Activated CD8-positive, alpha-beta T cell treated with anti-CD3 and anti-CD28 coated beads for 36 hours (primary cell): ENCODE measurements around the gene RAB3D. TPM values are rescaled to one million over a fixed set of nuclear protein-coding genes. Genes with fewer than 3 reads are reported as not detected.

Experiments used
- ATAC-seq: fragments of 200-7000 bp; cut with Tn5 transposase; one replicate; pipeline ENCODE4 v1.10.0; 2021; ENCODE audit warnings: mild to moderate bottlenecking, moderate library complexity
- CTCF ChIA-PET: fragments of 350-600 bp; sonication (Branson Sonifier 250); formaldehyde crosslinking; loops from one replicate; lab custom pipeline; 2021; ENCODE audit warnings: antibody characterized with exemption; lab: Charles Lee
- POLR2A ChIA-PET: fragments of 350-600 bp; sonication (Branson Sonifier 250); formaldehyde crosslinking; loops from one replicate; lab custom pipeline; 2021; ENCODE audit warnings: antibody characterized with exemption; lab: Charles Lee
- DNase-seq: peaks from one replicate; pipeline ENCODE4 v3.0.0-alpha.2; 2020
- H3K27ac Mint-ChIP-seq: one replicate; pipeline ENCODE4 v1.8.0; 2021; ENCODE audit warnings: mild to moderate bottlenecking, mixed read lengths
- H3K27me3 Mint-ChIP-seq: one replicate; pipeline ENCODE4 v1.8.0; 2021; ENCODE audit warnings: mixed read lengths
- H3K36me3 Mint-ChIP-seq: one replicate; pipeline ENCODE4 v1.8.0; 2021; ENCODE audit warnings: low read depth, mixed read lengths
- H3K4me1 Mint-ChIP-seq: one replicate; pipeline ENCODE4 v1.8.0; 2021; ENCODE audit warnings: low read depth, mixed read lengths
- H3K4me3 Mint-ChIP-seq: one replicate; pipeline ENCODE4 v1.8.0; 2021; ENCODE audit warnings: mild to moderate bottlenecking, moderate library complexity, mixed read lengths
- H3K9me3 Mint-ChIP-seq: one replicate; pipeline ENCODE4 v1.8.0; 2021; ENCODE audit warnings: mixed read lengths
- CTCF ChIP-seq: fragments of 200-600 bp; IDR thresholded peaks from one replicate; pipeline ENCODE4 v1.8.0; 2022; ENCODE audit warnings: antibody characterized with exemption, mild to moderate bottlenecking
- intact Hi-C: fragments of 100-400 bp; cut with micrococcal nuclease; formaldehyde crosslinking; loops from one replicate; pipeline ENCODE4 v1.10.0; 2022
- total RNA-seq, 2 experiments: library from RNA; stranded (reverse); gene quantifications; one replicate each; pipeline ENCODE4 v1.2.3, GENCODE V29; 2021

Gene RAB3D, protein sequence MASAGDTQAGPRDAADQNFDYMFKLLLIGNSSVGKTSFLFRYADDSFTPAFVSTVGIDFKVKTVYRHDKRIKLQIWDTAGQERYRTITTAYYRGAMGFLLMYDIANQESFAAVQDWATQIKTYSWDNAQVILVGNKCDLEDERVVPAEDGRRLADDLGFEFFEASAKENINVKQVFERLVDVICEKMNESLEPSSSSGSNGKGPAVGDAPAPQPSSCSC
- 1 to 10 TPM; 6.7 to 7.0 TPM for total RNA-seq

DNA sequence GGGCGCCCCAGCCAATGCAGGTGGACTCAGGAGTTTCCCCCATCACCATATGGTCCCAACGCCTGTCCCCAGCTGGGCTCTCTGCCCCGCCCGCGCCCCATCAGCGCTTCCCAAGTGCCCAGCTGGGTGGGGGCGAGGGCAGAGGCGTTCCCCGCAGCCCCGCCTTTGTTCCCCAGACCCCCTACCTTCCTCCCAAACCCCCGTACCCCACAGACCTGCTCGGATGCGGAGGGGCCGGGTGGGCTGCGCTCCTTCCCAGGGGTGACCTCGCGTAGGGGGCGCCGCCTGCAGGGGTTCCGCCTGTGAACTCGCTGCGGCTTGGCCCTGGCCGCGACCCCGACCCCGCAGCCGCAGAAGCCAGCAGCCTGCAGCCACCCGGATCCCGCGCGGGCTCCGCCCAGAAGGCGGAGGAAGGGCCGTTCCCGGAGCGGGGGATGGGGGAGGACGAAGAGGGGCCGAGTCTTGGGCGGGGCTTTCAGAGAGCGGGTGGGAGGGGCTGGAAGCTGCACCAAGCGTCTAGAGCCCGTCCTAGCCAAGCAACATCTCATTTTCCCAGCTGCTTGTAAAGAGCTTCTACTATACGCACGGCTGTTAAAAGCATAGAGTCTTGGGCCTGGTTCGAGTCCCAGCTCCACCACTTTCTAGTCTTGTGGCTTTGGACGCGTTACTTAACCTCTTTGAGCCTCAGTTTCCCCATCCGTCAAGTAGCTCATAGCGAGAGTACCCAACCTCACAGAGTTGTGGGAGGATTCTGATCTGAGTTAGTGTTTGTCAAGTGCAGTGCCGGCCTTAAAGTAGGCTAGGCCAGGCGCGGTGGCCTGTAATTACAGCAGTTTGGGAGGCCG is at the start of gene RAB3D:
Gene RAB3D, minus strand, starts transcription at position 404 of the 845 bp plus-strand sequence. CDS start 2,258 bp downstream, outside the sequence.
- no peak for TF ChIP-seq CTCF
- intact Hi-C loops: no loop called here
- peak within 1 kb of the TSS; percentile 72 for H3K4me3 Mint-ChIP-seq
- POLR2A ChIA-PET: interaction anchor here (0.8 to 1.5 kb wide), 3 partner anchors 15 to 185 kb away, joined by 3 to 4 read pairs (median 4); no protein-coding TSS in a partner anchor
- CTCF ChIA-PET: interaction anchor here (0.6 to 2.3 kb wide), 7 partner anchors 14 to 183 kb away, joined by 3 to 6 read pairs (median 5); partner anchors contain the start of gene SWSAP1
- peaks cover 23% of the 10 kb centered on the region for H3K4me1 Mint-ChIP-seq
- peaks cover 11% of the 10 kb centered on the region for H3K36me3 Mint-ChIP-seq
- H3K27ac Mint-ChIP-seq: no peak within 1 kb of the TSS
- no peaks in the 10 kb centered on the region for H3K9me3 Mint-ChIP-seq
- ATAC-seq (peak; percentile 99), DNase-seq (peak; percentile 90)
- no peaks in the 10 kb centered on the region for H3K27me3 Mint-ChIP-seq

DNA sequence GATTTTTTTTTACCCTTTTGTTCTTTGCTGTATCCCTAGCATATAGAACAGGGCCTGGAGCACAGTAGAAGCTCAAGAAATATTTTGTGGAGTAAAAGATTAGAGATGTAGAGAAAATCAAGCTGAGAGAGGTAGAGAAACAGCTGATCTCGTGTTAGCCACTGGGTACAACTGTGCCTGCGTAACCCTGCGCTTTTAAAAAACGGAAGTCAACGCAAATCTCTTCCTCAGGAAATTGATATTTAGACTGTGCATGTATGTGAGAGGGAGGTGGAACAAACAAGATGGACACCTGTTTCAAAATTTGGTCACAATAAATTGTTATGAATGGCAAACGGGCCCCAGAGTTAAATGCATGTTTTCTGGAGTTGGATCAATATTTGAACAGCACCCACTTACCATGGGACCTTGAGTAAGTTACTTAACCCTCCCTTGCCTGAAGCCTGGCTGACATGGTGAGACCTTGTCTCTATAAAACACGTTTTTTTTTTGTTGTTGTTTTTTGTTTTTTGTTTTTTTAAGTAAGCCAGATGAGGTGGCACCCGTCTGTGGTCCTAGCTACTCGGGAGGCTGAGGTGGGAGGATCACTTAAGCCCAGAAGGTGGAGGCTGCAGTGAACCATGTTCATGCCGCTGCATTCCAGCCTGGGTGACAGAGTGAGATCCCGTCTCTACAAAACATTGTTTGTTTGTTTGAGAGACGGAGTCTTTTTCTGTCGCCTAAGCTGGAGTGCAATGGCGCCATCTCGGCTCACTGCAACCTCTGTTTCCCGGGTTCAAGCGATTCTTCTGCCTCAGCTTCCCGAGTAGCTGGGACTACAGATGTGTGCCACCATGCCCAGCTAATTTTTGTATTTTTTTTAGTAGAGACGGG is 47.9 kb upstream of the RAB3D start:
- H3K36me3 Mint-ChIP-seq: no peaks in the 10 kb centered on the region
- no peak overlapping the region for H3K4me3 Mint-ChIP-seq
- no peak overlapping the region for H3K27ac Mint-ChIP-seq
- ATAC-seq: no peak
- DNase-seq: no peak
- H3K27me3 Mint-ChIP-seq: peaks cover 10% of the 10 kb centered on the region
- CTCF ChIA-PET: interaction anchor here (1.0 to 1.6 kb wide), 2 partner anchors 95 to 149 kb away, joined by 3 read pairs; no protein-coding TSS in a partner anchor
- intact Hi-C loops: no loop called here
- no peak for TF ChIP-seq CTCF
- peaks cover 4% of the 10 kb centered on the region for H3K9me3 Mint-ChIP-seq
- POLR2A ChIA-PET: no interaction called here
- H3K4me1 Mint-ChIP-seq: peaks cover 5% of the 10 kb centered on the region

- TF ChIP-seq CTCF: no peak
- intact Hi-C loops: no loop called here
- H3K4me1 Mint-ChIP-seq: peaks cover 15% of the 10 kb centered on the region
- CTCF ChIA-PET: interaction anchor here (1.2 to 2.0 kb wide), 2 partner anchors 42 to 97 kb away, joined by 3 to 7 read pairs; no protein-coding TSS in a partner anchor
- no peak overlapping the region for H3K4me3 Mint-ChIP-seq
- ATAC-seq (no peak), DNase-seq (no peak)
- no peaks in the 10 kb centered on the region for H3K9me3 Mint-ChIP-seq
- H3K27me3 Mint-ChIP-seq: peaks cover 13% of the 10 kb centered on the region
- no peaks in the 10 kb centered on the region for H3K36me3 Mint-ChIP-seq
- H3K27ac Mint-ChIP-seq: no peak overlapping the region
- POLR2A ChIA-PET: interaction anchor here (1.8 kb wide), 1 partner anchor 9 kb away, joined by 6 read pairs; no protein-coding TSS in a partner anchor
Observed at GRCh38 chr19:11384778-11385129, 45.3 kb upstream of the RAB3D start.

- H3K27me3 Mint-ChIP-seq: peaks cover 13% of the 10 kb centered on the region
- H3K4me1 Mint-ChIP-seq: peaks cover 18% of the 10 kb centered on the region
- H3K9me3 Mint-ChIP-seq: no peaks in the 10 kb centered on the region
- ATAC-seq (no peak), DNase-seq (no peak)
- intact Hi-C loops: no loop called here
- ChIA-PET POLR2A (interaction anchor here (0.8 to 1.8 kb wide), 3 partner anchors 8 to 225 kb away, joined by 3 to 6 read pairs (median 3); no protein-coding TSS in a partner anchor), CTCF (interaction anchor here (1.0 to 4.4 kb wide), 13 partner anchors 9 to 175 kb away, joined by 3 to 38 read pairs (median 6); partner anchors contain the start of genes ELAVL3, ELOF1, ODAD3 and PRKCSH)
- H3K36me3 Mint-ChIP-seq: peaks cover under 1% of the 10 kb centered on the region
- no peak overlapping the region for H3K27ac Mint-ChIP-seq
- no peak for TF ChIP-seq CTCF
- H3K4me3 Mint-ChIP-seq: peak overlapping the region; percentile 73
Observed at GRCh38 chr19:11383706-11384048, 44.2 kb upstream of the RAB3D start.
